Dermis microvascular lymphatic vessel endothelial cell (primary cell): ENCODE results near the gene MGMT. TPM values are rescaled to one million over a fixed set of nuclear protein-coding genes. Genes with fewer than 3 reads are reported as not detected.
"Not testable (repeated sequence)": the region's sequence is repeated elsewhere in the genome, so short reads cannot be mapped to it uniquely, and the experiment has no call there.

Experiments
- DNase-seq, 2 donors: peaks; one replicate each; pipeline versions ENCODE4 v3.0.0 to v3.0.0-alpha.2; 2010; ENCODE audit warnings: low read depth in 2 of 2
- total RNA-seq: library from RNA; depleted of rRNA; stranded (reverse); fragments of >200 nt; gene quantifications from 2 replicates; pipeline ENCODE4 v1.2.1, GENCODE V29; 2014

Gene MGMT
- total RNA-seq: 8.2 and 9.6 TPM in 2 replicates

DNA sequence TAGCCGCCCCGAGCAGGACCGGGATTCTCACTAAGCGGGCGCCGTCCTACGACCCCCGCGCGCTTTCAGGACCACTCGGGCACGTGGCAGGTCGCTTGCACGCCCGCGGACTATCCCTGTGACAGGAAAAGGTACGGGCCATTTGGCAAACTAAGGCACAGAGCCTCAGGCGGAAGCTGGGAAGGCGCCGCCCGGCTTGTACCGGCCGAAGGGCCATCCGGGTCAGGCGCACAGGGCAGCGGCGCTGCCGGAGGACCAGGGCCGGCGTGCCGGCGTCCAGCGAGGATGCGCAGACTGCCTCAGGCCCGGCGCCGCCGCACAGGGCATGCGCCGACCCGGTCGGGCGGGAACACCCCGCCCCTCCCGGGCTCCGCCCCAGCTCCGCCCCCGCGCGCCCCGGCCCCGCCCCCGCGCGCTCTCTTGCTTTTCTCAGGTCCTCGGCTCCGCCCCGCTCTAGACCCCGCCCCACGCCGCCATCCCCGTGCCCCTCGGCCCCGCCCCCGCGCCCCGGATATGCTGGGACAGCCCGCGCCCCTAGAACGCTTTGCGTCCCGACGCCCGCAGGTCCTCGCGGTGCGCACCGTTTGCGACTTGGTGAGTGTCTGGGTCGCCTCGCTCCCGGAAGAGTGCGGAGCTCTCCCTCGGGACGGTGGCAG, at the start of gene MGMT:
Gene MGMT (plus strand): TSS at position 539 of the 656 bp plus-strand sequence.
- DNase-seq: peak; percentile 65 to 80

DNA sequence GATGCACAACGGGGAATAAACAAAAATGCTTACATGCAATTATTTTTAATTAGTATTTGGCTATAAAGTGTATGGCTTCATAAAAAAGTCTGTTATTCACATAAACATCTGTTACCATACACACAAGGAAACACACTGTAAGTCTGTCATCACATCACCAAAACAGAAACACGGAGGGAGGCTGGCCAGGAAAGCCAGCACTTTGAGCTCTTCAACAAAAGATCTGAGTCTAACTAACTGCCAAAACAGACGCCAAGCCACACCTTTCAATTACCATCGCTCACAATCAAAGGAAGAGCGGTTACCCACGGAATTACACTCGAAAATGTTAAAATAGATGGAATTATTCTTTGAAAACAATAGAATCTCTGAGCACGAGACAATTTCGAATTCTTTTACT, 49.2 kb upstream of the MGMT start:
- DNase-seq: peak; percentile 98

DNA sequence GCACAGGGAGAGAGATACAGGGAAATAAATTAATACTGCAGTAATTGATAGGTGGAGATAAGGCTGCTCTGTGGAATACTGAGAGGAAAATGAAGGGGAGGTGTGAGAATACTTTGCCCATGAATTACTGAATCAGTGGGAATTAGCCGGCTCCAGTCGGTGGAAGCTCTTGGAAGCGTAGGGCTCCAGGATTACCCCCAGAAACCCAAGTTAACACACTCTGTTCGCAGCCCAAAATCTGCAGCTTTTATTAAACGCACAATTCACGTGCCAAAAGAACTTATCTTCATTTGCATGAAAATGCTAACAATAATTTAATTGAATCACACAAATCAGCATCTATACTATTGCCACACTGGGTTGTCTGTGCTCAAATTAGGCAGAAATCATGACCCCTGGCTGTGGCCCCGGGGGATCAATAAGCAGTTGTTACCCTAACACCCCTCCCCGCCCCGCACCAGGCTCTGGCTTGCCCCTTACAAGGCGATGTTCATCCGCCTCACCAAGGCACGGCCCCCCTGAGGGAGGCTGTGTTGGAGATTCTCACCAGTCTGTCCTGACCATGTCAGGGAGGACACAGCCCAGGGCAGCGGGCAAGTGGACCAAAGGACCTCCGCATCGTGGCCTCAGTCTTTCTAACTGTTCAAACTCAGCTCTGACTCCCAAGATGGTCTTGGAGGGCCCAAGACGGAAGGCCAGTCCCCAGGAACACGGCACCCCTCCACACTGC, 48.4 kb upstream of the MGMT start:
- DNase-seq: no peak

GRCh38 chr10:129419397-129419796, 47.6 kb upstream of the MGMT start:
- DNase-seq: no peak

- DNase-seq: no peak
Observed at GRCh38 chr10:129421399-129422010, 45.5 kb upstream of the MGMT start.

DNA sequence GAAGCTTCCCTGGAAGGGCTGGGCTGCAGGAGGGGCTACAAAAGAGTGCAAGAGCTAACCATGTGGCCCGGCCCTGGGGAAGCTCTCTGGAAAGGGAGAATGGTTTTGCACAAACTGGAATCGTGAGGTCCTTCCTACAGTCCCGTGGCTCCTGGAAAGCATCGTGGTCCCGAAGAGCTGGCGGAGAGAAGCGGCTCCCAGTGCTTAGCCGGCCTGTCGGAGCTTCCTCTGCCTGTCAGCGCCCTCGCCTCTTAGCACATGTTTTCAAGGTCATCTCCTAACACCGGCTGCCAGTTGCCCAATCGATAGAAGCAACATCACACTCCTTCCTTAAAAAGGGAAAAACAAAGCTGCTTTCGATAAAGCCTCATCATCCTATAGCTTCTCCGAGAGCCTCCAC, 42.1 kb upstream of the MGMT start:
- no peak for DNase-seq

GRCh38 chr10:129426606-129427005, 40.4 kb upstream of the MGMT start:
- DNase-seq: peak in 1 of 2 donors; percentile 54

GRCh38 chr10:129433266-129433665, 33.8 kb upstream of the MGMT start:
- no peak for DNase-seq

- not testable (repeated sequence) for DNase-seq
Observed at GRCh38 chr10:129435724-129436123, 31.3 kb upstream of the MGMT start.

DNA sequence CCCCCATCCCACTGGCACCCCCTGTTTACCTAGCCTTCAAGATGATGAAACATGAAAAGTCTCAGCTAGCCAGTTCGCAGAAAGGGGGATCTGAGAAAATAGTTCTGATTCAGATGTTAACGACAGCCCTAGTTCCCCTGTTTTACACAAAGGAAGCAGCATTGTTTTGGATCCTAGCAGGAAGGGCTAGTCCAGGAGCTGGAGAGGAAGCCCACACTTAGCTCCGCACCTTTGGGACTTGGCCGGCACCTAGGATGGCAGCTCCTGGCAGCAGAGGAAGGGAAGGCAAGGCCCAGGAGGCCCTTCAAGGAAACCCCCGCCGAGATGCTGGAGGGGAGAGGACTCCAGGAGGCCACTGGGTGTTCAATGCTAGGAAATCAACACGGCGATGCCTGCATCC, 29.0 kb upstream of the MGMT start:
- no peak for DNase-seq

DNA sequence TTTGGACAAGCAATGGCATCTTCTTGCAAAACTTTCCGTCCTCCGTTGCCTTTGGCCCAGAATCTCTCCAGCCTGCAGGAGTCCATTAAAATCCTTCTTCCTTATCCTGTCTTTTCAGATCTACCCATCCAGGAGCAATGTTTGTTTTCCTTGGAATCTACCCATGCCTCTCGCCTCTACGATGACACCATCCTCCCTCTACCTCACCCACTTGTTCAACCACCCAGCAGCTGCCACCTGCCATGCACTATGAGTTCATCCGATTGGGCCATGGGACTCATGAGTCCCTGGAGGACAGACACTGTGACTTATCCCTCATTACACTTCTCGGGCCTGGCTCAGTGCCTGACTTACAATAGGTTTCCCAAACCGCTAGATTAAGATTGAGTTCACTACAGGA, 26.8 kb upstream of the MGMT start:
- no peak for DNase-seq

- no peak for DNase-seq
Observed at GRCh38 chr10:129440722-129441316, 26.2 kb upstream of the MGMT start.

GRCh38 chr10:129441372-129442009, 25.6 kb upstream of the MGMT start:
- DNase-seq: no peak

DNA sequence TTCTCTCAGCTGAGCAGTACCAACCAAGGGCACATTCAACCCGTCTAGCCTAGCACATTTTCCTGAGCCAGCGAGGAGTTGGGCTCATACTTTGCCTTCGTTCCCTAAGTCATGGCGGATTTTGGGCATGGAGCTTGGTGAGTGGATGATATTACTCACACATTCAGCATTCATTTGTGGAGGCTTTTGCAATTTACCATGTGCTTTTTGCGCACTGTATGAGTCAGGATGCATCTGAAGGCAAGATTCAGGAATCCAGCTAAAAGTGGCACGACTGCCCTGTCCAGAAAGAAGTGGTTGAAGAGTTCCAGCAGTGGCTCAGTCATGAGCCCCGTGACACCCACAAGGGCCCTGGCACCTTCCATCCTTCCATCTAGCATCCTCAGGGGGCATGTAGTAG, 24.2 kb upstream of the MGMT start:
- DNase-seq: no peak

GRCh38 chr10:129444359-129444758, 22.7 kb upstream of the MGMT start:
- no peak for DNase-seq

GRCh38 chr10:129445436-129446182, 21.4 kb upstream of the MGMT start:
- DNase-seq: no peak

GRCh38 chr10:129446183-129446581, 20.9 kb upstream of the MGMT start:
- DNase-seq: no peak

GRCh38 chr10:129447486-129447885, 19.6 kb upstream of the MGMT start:
- DNase-seq: no peak

- no peak for DNase-seq
Observed at GRCh38 chr10:129448086-129448485, 19.0 kb upstream of the MGMT start.

DNA sequence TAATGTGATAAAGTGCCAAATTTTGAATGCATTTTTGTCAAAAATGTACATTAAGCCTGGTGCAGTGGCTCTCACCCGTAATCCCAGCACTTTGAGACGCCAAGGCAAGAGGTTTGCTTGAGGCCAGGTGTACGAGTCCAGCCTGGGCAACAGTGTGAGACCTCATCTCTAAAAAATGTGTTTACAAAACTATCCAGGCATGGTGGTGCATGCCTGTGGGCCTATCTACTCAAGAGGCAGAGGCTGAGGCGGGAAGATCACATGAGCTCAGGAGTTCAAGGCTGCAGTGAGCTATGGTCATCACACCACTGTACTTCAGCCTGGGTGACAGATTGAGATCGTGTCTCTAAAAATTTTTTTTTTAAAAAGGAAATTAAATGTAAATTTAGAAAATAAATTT, 18.5 kb upstream of the MGMT start:
- no peak for DNase-seq

- DNase-seq: no peak
Observed at GRCh38 chr10:129449893-129450292, 17.1 kb upstream of the MGMT start.
